HG03066 (cell line): ENCODE results near the gene SLC17A2.
"Not testable (repeated sequence)": the region's sequence is repeated elsewhere in the genome, so short reads cannot be mapped to it uniquely, and the experiment has no call there.

Source experiments
- ATAC-seq: cut with Tn5 transposase; IDR thresholded peaks from one replicate; pipeline ENCODE4 v1.9.1; 2021; ENCODE audit warnings: low read depth; ENCODE audit not compliant: unreplicated experiment

SLC17A2 gene

GRCh38 chr6:25953733-25954132, 23.2 kb upstream of the SLC17A2 start:
- ATAC-seq: no peak

DNA sequence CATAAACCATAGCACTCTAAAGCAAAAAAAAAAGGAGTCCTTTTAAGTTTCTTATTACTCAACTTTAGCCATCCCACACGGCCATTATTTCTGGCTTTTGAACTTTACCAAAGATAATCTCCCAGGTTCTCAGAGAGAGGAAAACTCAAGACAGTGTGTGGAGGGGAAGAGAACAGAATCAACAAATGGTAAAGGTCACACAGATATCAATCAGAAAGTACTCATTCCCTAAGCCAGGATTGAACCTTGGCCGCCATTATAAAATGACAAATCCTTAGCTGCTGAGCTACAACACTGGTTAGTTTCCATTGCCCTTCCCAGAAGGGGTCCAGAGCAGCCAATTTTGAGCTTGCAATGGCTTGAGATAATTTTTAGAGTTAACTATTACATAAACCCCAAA, 22.0 kb upstream of the SLC17A2 start:
- ATAC-seq: no peak

DNA sequence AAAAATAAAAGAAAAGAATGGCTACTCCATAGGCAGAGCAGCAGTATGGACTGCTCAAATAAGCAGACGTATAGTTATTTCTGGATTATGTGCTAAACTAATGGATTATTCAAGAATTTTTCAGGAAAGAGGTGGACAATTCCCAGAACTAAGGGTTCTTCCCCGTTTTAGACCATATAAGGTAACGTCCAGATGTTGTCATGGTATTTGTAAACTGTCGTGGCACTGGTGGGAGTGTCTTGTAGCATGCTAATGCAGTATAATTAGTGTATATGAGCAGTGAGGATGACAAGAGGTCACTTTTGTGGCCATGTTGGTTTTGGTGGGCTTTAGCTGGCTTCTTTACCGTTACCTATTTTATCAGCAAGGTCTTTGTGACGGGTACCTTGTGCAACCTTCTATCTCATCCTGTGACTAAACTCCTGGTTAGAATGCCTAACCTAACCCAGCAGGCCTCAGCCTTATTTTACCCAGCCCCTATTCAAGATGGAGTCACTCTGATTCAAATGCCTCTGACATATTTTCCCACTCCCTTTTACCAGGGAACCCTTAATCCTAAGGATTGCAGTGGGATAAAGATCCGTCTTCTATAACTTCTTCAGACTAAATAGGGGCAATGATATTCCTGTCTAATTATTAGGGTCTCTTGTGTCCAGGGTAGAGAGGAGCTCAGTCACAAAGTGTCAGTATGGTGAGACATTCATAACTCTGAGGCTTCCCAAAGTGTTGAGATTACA, 21.0 kb upstream of the SLC17A2 start:
- ATAC-seq: no peak

- ATAC-seq: no peak
Observed at GRCh38 chr6:25950297-25950696, 19.8 kb upstream of the SLC17A2 start.

GRCh38 chr6:25949695-25950094, 19.2 kb upstream of the SLC17A2 start:
- no peak for ATAC-seq

DNA sequence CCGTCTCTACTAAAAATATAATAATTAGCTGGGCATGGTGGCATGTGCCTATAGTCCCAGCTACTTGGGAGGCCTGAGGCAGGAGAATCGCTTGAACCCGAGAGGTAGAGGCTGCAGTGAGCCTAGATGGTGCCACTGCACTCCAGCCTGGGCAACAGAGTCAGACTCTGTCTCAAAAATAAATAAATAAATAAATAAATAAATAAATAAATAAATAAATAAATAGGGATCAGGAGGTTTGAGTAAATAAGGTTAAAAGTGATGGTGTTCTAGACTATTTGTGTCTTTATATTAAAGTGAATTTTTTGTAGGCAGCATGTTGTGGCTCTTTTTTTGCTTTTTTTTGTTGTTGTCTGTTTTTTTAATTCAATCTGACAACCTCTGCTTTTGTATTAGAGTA, 17.0 kb upstream of the SLC17A2 start:
- not testable (repeated sequence) for ATAC-seq

- no peak for ATAC-seq
Observed at GRCh38 chr6:25946631-25947030, 16.1 kb upstream of the SLC17A2 start.

- not testable (repeated sequence) for ATAC-seq
Observed at GRCh38 chr6:25945738-25946137, 15.2 kb upstream of the SLC17A2 start.

DNA sequence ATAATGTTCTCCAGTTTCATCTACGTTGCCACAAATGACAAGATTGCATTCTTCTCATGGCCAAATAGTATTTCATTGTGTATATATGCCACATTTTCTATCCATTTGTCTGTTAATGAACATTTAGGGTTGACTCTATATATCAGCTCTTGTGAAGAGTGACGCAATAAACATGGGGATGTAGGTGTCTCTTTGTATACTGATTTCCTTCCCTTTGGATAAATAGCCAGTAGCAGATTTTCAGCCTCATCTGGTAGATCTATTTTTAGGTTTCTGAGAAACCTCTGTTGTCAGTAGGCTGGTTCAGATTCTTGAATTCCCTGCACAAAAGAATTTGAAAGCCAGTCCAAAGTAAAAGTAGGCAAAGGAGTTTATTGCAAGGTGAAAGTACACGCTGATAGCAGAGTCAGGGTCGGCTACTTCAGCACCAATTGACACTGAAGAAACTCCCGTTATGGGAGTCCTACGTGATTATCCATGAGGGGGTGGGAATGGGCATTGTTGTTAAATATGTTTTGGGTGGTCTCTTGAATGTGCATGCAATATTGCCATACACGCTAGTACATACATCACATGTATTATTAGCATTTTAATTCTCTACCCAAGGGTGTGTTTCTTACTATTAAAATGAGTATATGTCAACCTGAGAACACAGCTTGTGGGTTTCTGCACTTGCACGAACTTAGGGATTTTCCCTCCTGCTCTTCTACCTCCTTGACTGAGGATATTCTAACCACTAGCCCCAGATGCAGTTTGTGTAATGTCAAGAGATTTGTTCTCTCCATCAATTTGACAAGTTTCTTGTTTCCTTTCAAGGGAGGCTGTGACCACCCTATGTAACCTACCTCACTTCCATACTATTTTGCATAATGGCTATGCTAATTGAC, 14.4 kb upstream of the SLC17A2 start:
- peak; percentile 85 for ATAC-seq

GRCh38 chr6:25943887-25944286, 13.4 kb upstream of the SLC17A2 start:
- no peak for ATAC-seq

- no peak for ATAC-seq
Observed at GRCh38 chr6:25942561-25943147, 12.2 kb upstream of the SLC17A2 start.

DNA sequence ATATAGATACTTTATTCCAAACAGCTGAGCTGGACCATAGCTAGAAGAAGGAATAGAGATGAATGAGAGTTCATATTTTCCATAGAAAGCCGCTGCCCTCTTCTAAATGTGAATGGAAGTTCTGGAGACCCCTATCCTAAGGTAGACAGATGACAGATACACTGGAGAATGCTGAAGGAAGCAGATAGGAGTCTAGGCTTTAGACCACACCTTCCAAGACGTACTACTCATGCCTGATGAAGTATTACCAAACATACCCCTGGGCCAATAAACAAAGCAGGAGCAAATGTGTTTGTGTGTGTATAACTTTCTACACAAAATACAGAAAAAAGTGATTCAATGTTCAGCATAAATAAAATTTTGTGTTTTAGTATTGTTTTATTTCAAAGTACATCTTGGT, 9.1 kb upstream of the SLC17A2 start:
- ATAC-seq: no peak

DNA sequence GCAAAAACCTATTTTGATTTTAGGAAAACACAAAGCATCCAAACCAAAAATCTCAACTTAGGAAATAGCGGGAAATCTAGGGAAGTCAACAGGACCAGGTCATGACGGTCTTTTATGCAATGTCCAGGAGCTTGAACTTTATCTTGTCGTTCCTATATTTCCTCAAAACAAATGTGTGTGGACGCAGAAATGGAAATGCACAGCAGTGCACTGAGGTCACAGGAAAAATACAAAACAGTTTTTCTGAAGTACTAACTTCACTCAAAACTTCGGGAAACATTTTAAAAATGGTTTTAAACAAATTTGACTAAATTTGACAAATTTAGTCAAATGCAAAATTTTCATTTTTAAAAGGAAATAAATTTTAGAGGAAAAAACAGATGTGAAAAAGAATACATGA, 5.5 kb upstream of the SLC17A2 start:
- no peak for ATAC-seq

DNA sequence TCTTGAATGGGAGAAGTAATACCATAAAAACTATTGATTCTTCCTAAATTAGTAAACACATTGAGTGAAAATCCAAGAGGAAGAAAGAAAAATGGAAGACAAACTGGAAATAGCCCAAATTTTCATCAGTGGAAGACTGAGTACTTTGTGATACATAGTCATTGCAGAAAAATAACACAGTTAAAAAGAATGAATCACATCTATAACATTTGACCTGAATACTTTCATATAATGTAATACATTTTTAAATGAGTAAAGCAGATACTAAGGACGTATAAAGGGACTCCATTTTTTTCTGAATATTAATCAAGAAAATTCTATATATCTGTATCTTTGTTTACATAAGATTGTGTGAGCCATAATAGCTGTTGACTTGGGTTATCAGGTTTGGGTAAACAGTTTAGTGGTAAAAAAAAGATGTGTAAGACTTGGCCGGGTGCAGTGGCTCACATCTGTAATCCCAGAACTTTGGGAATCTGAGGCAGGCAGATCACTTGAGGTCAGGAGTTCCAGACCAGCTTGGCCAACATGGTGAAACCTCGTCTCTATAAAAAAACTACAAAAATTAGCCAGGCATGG, 4.3 kb upstream of the SLC17A2 start:
- ATAC-seq: no peak

DNA sequence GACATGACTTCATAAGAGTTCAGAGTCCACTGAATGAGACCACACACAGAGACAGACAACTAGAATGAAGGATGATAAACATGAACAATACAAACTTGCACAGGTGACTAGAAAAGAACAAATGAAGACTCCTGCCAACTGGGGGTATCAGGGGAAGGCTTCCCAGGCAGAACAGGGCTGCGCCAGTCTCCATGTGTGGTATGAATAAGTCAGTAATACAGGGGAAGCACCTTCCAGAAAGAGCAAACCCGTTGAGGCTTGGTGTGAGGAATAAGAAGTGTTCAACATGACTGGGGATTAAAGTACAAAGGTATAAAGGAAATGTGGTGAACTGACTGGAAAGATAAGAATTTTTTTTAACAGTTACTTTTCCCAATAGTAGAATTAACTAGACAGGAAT, 3.7 kb upstream of the SLC17A2 start:
- no peak for ATAC-seq

DNA sequence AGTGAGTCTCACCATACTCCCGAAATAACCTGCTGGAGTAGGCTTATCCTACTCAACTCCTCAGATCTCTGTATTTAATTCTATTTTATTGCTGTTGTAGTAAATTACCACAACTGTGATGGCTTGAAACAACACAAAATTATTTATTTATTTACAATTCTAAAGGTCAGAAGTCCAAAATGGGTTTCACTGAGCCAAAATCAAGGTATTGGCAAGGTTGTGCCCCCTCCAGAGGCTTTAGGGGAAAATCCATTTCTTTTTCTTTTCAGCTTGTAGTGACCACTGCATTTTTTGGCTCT, 869 bp upstream of the SLC17A2 start:
- no peak for ATAC-seq

DNA sequence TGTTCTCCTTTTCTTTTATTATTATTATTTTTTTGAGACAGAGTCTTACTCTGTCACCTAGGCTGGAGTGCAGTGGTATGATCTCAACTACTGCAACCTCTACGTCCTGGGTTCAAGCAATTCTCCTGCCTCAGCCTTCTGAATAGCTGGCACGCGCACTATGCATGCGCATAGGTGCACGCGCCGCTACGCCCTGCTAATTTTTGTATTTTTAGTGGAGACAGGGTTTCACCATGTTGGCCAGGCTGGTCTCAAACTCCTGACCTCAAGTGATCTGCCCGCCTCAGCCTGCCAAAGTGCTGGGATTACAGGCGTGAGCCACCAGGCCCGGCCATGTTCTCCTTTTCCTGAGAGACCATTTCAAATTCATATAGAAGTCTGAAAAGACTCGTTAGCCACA, 706 bp downstream of the SLC17A2 start:
- not testable (repeated sequence) for ATAC-seq

GRCh38 chr6:25928562-25929324, 1.7 kb downstream of the SLC17A2 start:
- ATAC-seq: no peak

- ATAC-seq: no peak
Observed at GRCh38 chr6:25927756-25928216, 2.7 kb downstream of the SLC17A2 start.

GRCh38 chr6:25927178-25927577, 3.3 kb downstream of the SLC17A2 start:
- no peak for ATAC-seq
